ENCODE measurements around the gene PROB1. TPM values are rescaled to one million over a fixed set of nuclear protein-coding genes. Genes with fewer than 3 reads are reported as not detected.
"Not testable (repeated sequence)": the region's sequence is repeated elsewhere in the genome, so short reads cannot be mapped to it uniquely, and the experiment has no call there.

PROB1 gene
- total RNA-seq, 1 donor, result 0.99 TPM

DNA sequence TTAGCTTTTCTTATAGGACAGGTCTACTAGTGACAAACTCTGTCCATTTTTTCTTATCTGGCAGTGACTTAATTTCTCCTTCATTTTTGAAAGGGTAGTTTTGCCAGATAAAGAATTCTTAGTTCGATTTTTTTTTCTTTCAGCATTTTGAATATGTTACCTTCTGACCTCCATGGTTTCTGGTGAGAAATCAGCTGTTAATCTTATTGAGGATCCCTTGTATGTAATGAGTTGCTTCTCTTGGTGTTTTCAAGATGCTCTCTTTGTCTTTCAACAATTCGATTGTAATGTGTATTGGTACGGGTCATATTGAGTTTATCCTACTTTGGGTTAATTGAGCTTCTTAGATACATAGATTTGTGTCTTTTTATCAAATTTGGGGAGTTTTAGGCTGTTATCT lies 40.7 kb downstream of the PROB1 start:
- DNase-seq (ENCODE audit: low read depth), result no peak
- TF ChIP-seq, protein P1, sequence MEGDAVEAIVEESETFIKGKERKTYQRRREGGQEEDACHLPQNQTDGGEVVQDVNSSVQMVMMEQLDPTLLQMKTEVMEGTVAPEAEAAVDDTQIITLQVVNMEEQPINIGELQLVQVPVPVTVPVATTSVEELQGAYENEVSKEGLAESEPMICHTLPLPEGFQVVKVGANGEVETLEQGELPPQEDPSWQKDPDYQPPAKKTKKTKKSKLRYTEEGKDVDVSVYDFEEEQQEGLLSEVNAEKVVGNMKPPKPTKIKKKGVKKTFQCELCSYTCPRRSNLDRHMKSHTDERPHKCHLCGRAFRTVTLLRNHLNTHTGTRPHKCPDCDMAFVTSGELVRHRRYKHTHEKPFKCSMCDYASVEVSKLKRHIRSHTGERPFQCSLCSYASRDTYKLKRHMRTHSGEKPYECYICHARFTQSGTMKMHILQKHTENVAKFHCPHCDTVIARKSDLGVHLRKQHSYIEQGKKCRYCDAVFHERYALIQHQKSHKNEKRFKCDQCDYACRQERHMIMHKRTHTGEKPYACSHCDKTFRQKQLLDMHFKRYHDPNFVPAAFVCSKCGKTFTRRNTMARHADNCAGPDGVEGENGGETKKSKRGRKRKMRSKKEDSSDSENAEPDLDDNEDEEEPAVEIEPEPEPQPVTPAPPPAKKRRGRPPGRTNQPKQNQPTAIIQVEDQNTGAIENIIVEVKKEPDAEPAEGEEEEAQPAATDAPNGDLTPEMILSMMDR (IDR thresholded peaks at IDR 0.05; ENCODE audit: insufficient read depth, low read length), result no peak
- H3K4me3 ChIP-seq (ENCODE audit: low read depth, low read length), result no peak overlapping the region

DNA sequence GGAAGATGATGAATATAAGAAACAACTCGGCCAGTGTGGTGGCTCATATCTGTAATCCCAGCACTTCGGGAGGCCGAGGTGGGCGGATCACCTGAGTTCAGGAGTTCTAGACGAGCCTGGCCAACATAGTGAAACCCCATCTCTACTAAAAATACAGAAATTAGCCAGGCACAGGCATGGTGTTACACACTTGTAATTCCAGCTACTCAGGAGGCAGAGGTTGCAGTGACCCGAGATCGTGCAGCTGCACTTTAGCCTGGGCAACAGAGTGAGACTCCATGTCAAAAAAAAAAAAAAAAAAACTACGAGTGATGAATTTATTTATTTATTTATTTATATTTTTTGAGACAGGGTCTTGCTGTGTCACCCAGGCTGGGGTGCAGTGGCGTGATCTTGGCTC lies 47.0 kb downstream of the PROB1 start:
- H3K4me3 ChIP-seq (ENCODE audit: low read depth, low read length); DNase-seq (ENCODE audit: low read depth): not testable (repeated sequence)

DNA sequence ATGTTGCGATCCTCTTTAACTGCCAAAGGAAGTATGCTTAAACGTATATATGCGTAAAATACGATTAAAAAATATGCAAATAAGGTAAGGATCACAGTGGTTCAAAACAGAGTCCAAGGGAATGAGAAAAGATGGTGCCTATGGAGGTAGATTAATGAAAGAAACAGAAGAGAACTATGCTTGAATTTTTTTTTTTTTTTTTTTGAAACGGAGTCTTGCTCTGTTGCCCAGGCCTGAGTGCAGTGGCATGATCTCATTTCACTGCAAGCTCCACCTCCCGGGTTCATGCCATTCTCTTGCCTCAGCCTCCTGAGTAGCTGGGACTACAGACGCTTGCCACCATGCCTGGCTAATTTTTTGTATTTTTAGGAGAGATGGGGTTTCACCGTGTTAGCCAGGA lies 49.5 kb downstream of the PROB1 start:
- H3K4me3 ChIP-seq (ENCODE audit: low read depth, low read length); DNase-seq (ENCODE audit: low read depth): not testable (repeated sequence)

DNA sequence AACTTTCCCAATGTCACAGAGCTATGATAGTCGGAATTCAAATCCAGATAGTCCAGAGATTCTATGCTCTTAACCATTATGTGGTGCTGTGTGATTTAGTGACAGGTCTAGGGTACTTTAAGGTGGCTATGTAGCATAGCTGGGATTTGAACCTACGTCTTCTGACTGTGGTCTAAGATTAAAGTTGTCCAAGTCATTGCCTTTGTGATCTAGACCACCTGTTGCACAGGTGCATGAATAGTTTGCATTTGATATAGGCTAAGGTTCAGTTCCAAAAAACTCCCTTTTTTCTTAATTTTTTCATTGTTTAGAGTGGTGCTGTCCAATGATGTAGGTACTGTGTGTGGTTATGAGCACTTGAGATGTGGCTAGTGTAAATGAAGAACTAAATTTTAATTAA lies 50.7 kb downstream of the PROB1 start:
- peak overlapping the region; percentile 1 for H3K4me3 ChIP-seq (ENCODE audit: low read depth, low read length)
- no peak for DNase-seq (ENCODE audit: low read depth)

DNA sequence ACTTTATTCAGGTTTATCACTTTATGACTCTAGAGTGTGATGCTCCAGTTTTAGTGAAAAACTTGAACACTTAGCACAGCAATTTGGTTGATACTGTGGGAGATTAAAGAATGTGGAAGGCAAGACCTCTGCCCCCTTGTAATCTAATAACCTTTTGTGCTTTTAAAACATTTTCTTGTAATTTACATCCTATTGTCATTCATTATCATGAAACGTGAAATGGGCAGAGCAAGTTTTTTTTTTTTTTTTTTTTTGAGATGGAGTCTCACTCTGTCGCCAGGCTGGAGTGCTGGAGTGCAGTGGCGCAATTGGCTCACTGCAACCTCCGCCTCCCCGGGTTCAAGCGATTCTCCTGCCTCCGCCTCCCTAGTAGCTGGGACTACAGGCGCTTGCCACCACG lies 51.4 kb downstream of the PROB1 start:
- TF ChIP-seq, protein P1 (IDR thresholded peaks at IDR 0.05; ENCODE audit: insufficient read depth, low read length), result no peak
- H3K4me3 ChIP-seq (ENCODE audit: low read depth, low read length), result peak overlapping the region; percentile 99
- no peak for DNase-seq (ENCODE audit: low read depth)

More for the DNA sequence above, 50.7 kb downstream of the PROB1 start:
- TF ChIP-seq, protein P1 (IDR thresholded peaks at IDR 0.05; ENCODE audit: insufficient read depth, low read length), result no peak

DNA sequence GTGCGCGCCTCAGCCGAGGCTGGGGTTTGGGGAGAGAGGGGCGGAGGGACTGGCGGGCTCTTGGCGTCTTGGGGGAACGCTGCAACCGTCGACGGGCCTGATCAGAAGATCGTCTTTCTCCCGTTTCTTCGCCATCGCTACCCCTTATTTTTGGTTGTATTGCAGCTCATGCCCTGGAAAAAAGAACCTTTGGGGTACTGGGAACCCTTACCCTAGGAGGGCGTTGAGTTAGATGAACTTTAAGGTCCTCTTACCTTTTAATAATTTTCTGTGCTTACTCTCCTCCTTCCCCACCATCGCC lies 52.5 kb downstream of the PROB1 start:
- no peak for DNase-seq (ENCODE audit: low read depth)
- TF ChIP-seq, protein P1 (IDR thresholded peaks at IDR 0.05; ENCODE audit: insufficient read depth, low read length), result no peak
- peak overlapping the region; percentile 99 for H3K4me3 ChIP-seq (ENCODE audit: low read depth, low read length)

DNA sequence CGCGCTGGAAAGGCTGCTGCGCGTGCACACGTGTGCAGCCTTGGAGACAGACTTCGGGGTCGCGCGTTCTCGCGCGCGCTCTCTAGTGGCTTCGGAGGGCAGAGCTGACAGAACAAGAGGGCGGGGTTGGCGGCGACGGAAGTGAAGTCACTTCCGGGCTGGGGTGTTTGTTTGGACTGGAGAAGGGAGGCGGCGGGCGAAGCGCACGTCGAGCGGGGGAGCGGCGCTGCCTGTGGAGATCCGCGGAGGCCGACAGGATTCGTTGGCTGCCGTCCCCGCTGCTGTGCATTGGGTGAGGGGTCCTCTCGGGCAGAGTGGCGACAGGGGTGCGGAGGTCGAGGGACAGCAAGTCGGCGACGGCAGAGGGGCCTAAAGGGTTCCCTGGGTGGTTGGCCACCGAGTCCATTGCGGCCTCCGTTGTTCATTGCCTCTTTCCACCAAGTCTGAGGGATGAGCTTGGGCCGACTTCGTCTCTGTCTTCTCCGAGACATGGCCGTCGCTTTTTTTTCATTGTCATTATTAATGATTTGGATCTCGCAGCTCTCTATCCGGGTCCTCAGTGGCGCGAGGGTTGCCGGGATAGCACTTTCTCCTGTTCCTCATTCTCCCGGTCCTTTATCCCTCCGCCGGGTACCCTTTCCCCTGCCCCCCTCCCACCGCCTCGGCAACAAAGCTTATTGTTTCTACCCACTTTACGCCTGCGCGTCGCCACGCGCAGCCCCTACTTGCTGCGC lies 53.0 kb downstream of the PROB1 start, which contains the start of gene PAIP2:
Gene PAIP2 (plus strand): TSS at position 166 of the 734 bp plus-strand sequence. CDS start 21,931 bp downstream, outside the sequence.
- peak; percentile 96 for DNase-seq (ENCODE audit: low read depth)
- peak within 1 kb of the TSS; percentile 99 for H3K4me3 ChIP-seq (ENCODE audit: low read depth, low read length)
- TF ChIP-seq, protein P1 (IDR thresholded peaks at IDR 0.05; ENCODE audit: insufficient read depth, low read length), result peak; percentile 76

DNA sequence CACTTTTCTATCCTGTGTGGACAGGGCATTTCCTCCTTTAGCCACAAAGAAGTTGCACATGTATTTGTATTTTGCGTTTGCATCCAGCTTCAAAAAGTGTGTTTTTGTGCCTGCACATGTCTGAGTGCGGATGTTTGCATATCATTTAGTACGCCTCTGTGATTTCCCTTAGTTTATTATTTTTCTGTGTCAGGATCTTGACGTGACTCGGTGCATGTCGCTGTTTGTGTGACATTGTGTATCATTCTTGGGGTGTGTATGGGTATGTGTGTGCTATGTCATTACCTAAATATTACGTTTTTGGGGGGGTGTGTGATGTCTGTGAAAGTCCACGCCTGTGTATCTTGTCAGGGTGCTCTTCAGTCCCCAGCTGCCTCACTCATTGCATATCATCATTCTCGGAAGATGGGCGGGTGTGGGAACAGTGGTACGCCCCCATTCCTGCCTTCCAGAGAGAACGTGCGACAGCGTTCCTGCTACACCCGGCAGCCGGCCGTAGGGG lies 53.7 kb downstream of the PROB1 start:
- DNase-seq (ENCODE audit: low read depth), result no peak
- peak overlapping the region; percentile 99 for H3K4me3 ChIP-seq (ENCODE audit: low read depth, low read length)
- TF ChIP-seq, protein P1 (IDR thresholded peaks at IDR 0.05; ENCODE audit: insufficient read depth, low read length), result no peak

All from fibroblast of the aortic adventitia (primary cell).